HG03108 (cell line): ENCODE results near the gene PCDHGB5.
A peak's percentile ranks its signal among the peaks of the same experiment; 100 is the strongest.
"Not testable (repeated sequence)": the region's sequence is repeated elsewhere in the genome, so short reads cannot be mapped to it uniquely, and the experiment has no call there.

Experiments
- ATAC-seq: cut with Tn5 transposase; IDR thresholded peaks from one replicate; pipeline ENCODE4 v1.9.1; 2021; ENCODE audit warnings: moderate library complexity; ENCODE audit not compliant: unreplicated experiment

The PCDHGB5 gene

GRCh38 chr5:141375444-141376155 lies 22.1 kb upstream of the PCDHGB5 start:
- ATAC-seq: not testable (repeated sequence)

- no peak for ATAC-seq
Measured at GRCh38 chr5:141382469-141383294, 15.1 kb upstream of the PCDHGB5 start, which contains the start of gene PCDHGA7. TSS of gene PCDHGA7 (plus strand) at chr5:141382742. CDS start at chr5:141382900, 158 bp downstream.

- ATAC-seq: no peak
Measured at GRCh38 chr5:141383345-141383744, 14.4 kb upstream of the PCDHGB5 start.

- ATAC-seq: no peak
Measured at GRCh38 chr5:141384471-141385267, 13.1 kb upstream of the PCDHGB5 start.

GRCh38 chr5:141387557-141388311 lies 10.0 kb upstream of the PCDHGB5 start, which contains the start of gene PCDHGB4:
TSS of gene PCDHGB4 (plus strand) at chr5:141387698. CDS start at chr5:141387885, 187 bp downstream.
- not testable (repeated sequence) for ATAC-seq

GRCh38 chr5:141388661-141389060 lies 9.1 kb upstream of the PCDHGB5 start:
- no peak for ATAC-seq

- ATAC-seq: no peak
Measured at GRCh38 chr5:141389153-141390042, 8.3 kb upstream of the PCDHGB5 start.

GRCh38 chr5:141392429-141393198 lies 5.1 kb upstream of the PCDHGB5 start, which contains the start of gene PCDHGA8:
TSS of gene PCDHGA8 (plus strand) at chr5:141392633. CDS start at chr5:141392814, 181 bp downstream.
- no peak for ATAC-seq

- ATAC-seq: no peak
Measured at GRCh38 chr5:141393267-141393666, 4.5 kb upstream of the PCDHGB5 start.

GRCh38 chr5:141394401-141395187 lies 3.2 kb upstream of the PCDHGB5 start:
- not testable (repeated sequence) for ATAC-seq

- ATAC-seq: no peak
Measured at GRCh38 chr5:141398608-141399007, 861 bp downstream of the PCDHGB5 start.

GRCh38 chr5:141399555-141400258 lies 2.0 kb downstream of the PCDHGB5 start:
- ATAC-seq: no peak

GRCh38 chr5:141402553-141403243 lies 5.0 kb downstream of the PCDHGB5 start, which contains the start of gene PCDHGA9:
TSS of gene PCDHGA9 (plus strand) at chr5:141402778. CDS start at chr5:141402953, 175 bp downstream.
- ATAC-seq: no peak

GRCh38 chr5:141403387-141403786 lies 5.6 kb downstream of the PCDHGB5 start:
- no peak for ATAC-seq

- ATAC-seq: peak; percentile 59
Measured at GRCh38 chr5:141407790-141408505, 10.2 kb downstream of the PCDHGB5 start, which contains the start of gene PCDHGB6. TSS of gene PCDHGB6 (plus strand) at chr5:141408021. CDS start at chr5:141408203, 182 bp downstream.
